Measurements from ENCODE around the gene CD248.

DNA sequence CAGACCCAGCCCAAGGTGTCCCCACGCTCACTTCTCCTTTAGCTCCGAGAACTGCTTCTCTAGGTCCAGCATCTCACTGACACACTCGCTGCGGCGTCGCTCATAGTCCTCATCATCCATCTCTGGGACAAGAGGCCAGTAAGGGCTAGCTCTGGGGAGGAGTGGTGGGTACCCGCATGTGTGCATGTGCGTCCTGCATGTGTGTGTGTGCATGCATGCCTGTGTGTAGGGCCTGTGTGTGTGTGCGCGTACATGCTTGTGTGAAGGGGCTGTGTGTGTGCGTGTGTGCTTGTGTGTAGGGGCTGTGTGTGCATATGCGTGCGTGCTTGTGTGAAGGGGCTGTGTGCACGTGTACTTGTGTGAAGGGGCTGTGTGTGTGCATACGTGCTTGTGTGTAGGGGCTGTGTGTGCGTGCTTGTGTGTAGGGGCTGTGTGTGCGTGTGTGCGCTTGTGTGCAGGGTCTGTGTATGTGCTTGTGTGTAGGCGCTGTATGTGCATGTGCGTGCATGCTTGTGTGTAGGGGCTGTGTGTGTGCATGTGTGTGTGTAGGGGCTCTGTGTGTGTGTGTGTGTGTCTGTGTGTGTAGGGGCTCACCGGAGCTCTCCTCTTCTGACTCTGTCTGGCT lies 24.8 kb upstream of the CD248 start:
- TF ChIP-seq CTCF (IDR thresholded peaks at IDR 0.05; ENCODE audit: insufficient read depth, low read length) (no peak), POLR2AphosphoS5 (IDR thresholded peaks at IDR 0.05; ENCODE audit: low read depth) (no peak)

Measured in HL-60 (cell line).